Natural killer cell (primary cell): Measurements from ENCODE around the gene WASHC4. TPM values are rescaled to one million over a fixed set of nuclear protein-coding genes. Genes with fewer than 3 reads are reported as not detected.

Source experiments
- ATAC-seq, 3 donors: fragments of 150-1000 bp in 2 of 3; fragments of 200-7000 bp in 1 of 3; cut with Tn5 transposase; 1 replicate in 1 of 3; 2 replicates in 2 of 3; pipeline ENCODE4 v1.10.0; 2021; ENCODE audit warnings: mild to moderate bottlenecking in 2 of 3, moderate library complexity in 2 of 3
- DNase-seq, 2 donors: peaks; one replicate each; pipeline versions ENCODE4 v3.0.0 to v3.0.0-alpha.2; 2013 to 2021; ENCODE audit warnings: mixed read lengths in 1 of 2
- H3K27ac ChIP-seq: one replicate; pipeline ENCODE4 v1.5.1; 2013; ENCODE audit warnings: mild to moderate bottlenecking, low read length
- H3K27me3 ChIP-seq: one replicate; pipeline ENCODE4 v1.6.1; 2013; ENCODE audit warnings: low read length; ENCODE audit not compliant: control insufficient read depth, insufficient read depth
- H3K36me3 ChIP-seq: one replicate; pipeline ENCODE4 v1.6.1; 2013; ENCODE audit warnings: low read length; ENCODE audit not compliant: control insufficient read depth, insufficient read depth
- H3K4me1 ChIP-seq: one replicate; pipeline ENCODE4 v1.6.1; 2013; ENCODE audit warnings: low read length; ENCODE audit not compliant: control insufficient read depth, insufficient read depth
- H3K4me3 ChIP-seq: one replicate; pipeline ENCODE4 v1.5.1; 2013; ENCODE audit warnings: low read length
- H3K9me3 ChIP-seq: one replicate; pipeline ENCODE4 v1.6.1; 2013; ENCODE audit warnings: low read length; ENCODE audit not compliant: control insufficient read depth, insufficient read depth
- H3K27ac Mint-ChIP-seq, 2 donors: one replicate each; pipeline ENCODE4 v1.8.0; 2022; ENCODE audit warnings: mild to moderate bottlenecking in 2 of 2, mixed read lengths in 2 of 2, moderate library complexity in 1 of 2
- H3K27me3 Mint-ChIP-seq, 2 donors: one replicate each; pipeline ENCODE4 v1.8.0; 2022; ENCODE audit warnings: low read depth in 2 of 2, mixed read lengths in 2 of 2
- H3K36me3 Mint-ChIP-seq: one replicate; pipeline ENCODE4 v1.8.0; 2022; ENCODE audit warnings: mixed read lengths
- H3K4me1 Mint-ChIP-seq, 2 donors: one replicate each; pipeline ENCODE4 v1.8.0; 2022; ENCODE audit warnings: mixed read lengths in 2 of 2
- H3K4me3 Mint-ChIP-seq: one replicate; pipeline ENCODE4 v1.8.0; 2022; ENCODE audit warnings: mild to moderate bottlenecking, moderate library complexity, mixed read lengths
- H3K9me3 Mint-ChIP-seq, 2 donors: one replicate each; pipeline ENCODE4 v1.8.0; 2022; ENCODE audit warnings: mixed read lengths in 2 of 2
- WGBS: methylation state at CpG from one replicate; pipeline ENCODE4 v1.1.7; 2013; ENCODE audit warnings: missing lambda C conversion rate; ENCODE audit not compliant: insufficient coverage; 5-methylcytosine and 5-hydroxymethylcytosine counted together
- intact Hi-C: fragments of 100-400 bp; cut with micrococcal nuclease; formaldehyde crosslinking; loops from one replicate; pipeline ENCODE4 v1.14.2; 2022
- total RNA-seq, 4 donors: library from RNA; stranded (reverse); fragments of 120-200 nt in 1 of 4; gene quantifications; one replicate each; pipeline versions ENCODE4 v1.2.3 to v1.2.4, GENCODE V29; 2013 to 2022
- TF ChIP-seq, protein P1 (sequence below): fragments of 200-600 bp; IDR thresholded peaks from one replicate; pipeline ENCODE4 v1.8.0; 2022; ENCODE audit warnings: antibody characterized with exemption

WASHC4 gene
- total RNA-seq = 10 to 100 TPM; 34.2 to 40.9 (median 35.7) TPM
- 162 TPM for total RNA-seq (2013)

DNA sequence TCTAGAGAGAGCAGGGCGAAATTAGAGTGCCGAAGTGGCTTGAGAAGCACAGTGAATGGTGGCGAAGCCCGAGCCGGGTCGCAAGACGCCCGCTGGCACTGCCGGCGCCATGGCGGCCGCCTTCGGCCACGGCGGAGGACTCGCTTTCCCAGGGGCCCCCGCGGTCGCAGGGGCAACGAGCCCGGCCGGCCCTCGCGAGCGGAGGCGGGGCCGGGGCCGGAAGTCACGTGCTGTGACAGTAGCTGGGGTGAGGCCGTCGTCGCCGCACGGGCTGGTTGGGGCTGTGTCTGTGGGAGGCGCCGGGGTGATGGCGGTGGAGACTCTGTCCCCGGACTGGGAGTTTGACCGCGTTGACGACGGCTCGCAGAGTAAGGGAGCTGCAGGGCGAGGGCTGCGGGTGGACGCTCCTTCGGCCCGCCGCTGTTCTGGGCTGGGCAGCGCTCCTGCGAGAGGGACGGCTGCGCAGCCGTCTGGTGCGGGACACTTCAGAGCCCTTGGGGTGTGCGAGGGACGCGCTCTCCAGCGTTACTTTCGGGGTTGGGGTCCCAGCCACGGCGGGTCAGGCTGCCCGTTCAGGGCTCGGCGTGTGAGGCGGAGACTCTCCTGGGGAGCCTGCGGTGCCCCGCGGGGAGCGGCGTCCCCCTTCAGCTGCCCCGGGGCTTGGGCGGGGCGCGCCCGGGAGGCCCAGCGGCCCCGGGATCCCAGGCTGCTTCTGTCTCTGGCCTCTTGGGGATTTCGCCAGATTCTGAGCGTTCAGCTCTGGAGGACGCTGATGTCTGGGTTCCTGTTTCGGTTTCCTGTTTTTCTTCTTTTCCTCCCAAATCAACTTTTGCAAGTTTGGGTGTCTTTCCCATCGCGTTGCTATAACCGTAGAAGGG is at the start of gene WASHC4:
WASHC4 (plus strand) TSS at position 238 of the 878 bp plus-strand sequence; CDS start at position 308, 70 bp downstream.
- Histone ChIP-seq H3K27ac (peak within 1 kb of the TSS; percentile 98), H3K27me3 (peaks cover 12% of the 10 kb centered on the region), H3K36me3 (peaks cover 13% of the 10 kb centered on the region), H3K9me3 (no peaks in the 10 kb centered on the region), H3K4me1 (peaks cover 8% of the 10 kb centered on the region), H3K4me3 (peak within 1 kb of the TSS; percentile 100)
- Mint-ChIP-seq H3K4me3 (peak within 1 kb of the TSS; percentile 97), H3K4me1 (peaks cover 39 to 41% of the 10 kb centered on the region in 2 donors), H3K27ac (peak within 1 kb of the TSS; percentile 91 to 97), H3K27me3 (peaks cover 16 to 17% of the 10 kb centered on the region in 2 donors), H3K36me3 (no peaks in the 10 kb centered on the region), H3K9me3 (peaks cover 2 to 3% of the 10 kb centered on the region in 2 donors)
- WGBS = under 1% methylated on average over 85 of the region's 85 CpGs
- DNase-seq = peak; percentile 91 to 95
- intact Hi-C loops = no loop called here
- peak; percentile 95 to 99 (median 98) for ATAC-seq
- TF ChIP-seq, protein P1, sequence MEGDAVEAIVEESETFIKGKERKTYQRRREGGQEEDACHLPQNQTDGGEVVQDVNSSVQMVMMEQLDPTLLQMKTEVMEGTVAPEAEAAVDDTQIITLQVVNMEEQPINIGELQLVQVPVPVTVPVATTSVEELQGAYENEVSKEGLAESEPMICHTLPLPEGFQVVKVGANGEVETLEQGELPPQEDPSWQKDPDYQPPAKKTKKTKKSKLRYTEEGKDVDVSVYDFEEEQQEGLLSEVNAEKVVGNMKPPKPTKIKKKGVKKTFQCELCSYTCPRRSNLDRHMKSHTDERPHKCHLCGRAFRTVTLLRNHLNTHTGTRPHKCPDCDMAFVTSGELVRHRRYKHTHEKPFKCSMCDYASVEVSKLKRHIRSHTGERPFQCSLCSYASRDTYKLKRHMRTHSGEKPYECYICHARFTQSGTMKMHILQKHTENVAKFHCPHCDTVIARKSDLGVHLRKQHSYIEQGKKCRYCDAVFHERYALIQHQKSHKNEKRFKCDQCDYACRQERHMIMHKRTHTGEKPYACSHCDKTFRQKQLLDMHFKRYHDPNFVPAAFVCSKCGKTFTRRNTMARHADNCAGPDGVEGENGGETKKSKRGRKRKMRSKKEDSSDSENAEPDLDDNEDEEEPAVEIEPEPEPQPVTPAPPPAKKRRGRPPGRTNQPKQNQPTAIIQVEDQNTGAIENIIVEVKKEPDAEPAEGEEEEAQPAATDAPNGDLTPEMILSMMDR = no peak

GRCh38 chr12:105060715-105061378 is 46.7 kb upstream of the WASHC4 start:
- no peak overlapping the region for H3K27ac ChIP-seq
- Mint-ChIP-seq H3K27ac (no peak overlapping the region), H3K36me3 (no peaks in the 10 kb centered on the region), H3K27me3 (peaks cover 12 to 23% of the 10 kb centered on the region in 2 donors), H3K4me3 (no peak overlapping the region), H3K9me3 (no peaks in the 10 kb centered on the region), H3K4me1 (no peaks in the 10 kb centered on the region)
- no peak for ATAC-seq
- no peaks in the 10 kb centered on the region for H3K9me3 ChIP-seq
- no peaks in the 10 kb centered on the region for H3K36me3 ChIP-seq
- H3K4me1 ChIP-seq = no peaks in the 10 kb centered on the region
- 83% methylated on average over 9 of the region's 11 CpGs for WGBS
- DNase-seq = no peak
- TF ChIP-seq, protein P1 = no peak
- intact Hi-C loops = no loop called here
- H3K4me3 ChIP-seq = no peak overlapping the region
- no peaks in the 10 kb centered on the region for H3K27me3 ChIP-seq

DNA sequence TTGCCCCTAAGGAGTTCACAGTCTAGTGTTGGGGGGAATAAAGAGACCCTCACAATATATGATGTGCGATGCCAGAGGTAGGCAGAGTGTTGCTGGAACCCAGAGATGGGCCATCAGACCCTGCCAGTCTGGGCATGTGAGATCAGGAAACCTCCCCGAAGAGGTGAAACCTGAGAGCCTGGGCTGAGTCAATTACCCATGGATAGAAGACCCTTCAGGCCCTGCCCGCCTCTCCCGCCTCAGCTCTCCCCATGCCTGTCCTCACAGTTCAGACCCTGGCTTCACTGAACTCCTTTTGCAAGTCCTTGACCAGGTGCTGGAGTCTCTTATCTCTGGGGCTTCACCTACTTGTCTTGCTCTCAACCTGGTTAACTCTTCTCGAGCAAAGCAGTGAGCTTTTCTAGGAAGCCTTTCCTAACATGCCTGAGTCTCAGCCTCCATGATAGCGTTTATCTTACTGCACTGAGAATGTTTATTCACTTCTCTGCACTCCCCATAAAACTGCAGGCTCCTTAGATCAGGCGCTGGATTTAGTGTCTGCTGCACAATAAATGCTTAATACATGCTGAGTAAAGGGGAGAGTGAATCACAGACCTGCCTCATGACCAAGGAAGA is 42.9 kb upstream of the WASHC4 start:
- Histone ChIP-seq H3K4me3 (no peak overlapping the region), H3K27ac (no peak overlapping the region), H3K4me1 (no peaks in the 10 kb centered on the region), H3K36me3 (no peaks in the 10 kb centered on the region), H3K27me3 (no peaks in the 10 kb centered on the region), H3K9me3 (no peaks in the 10 kb centered on the region)
- Mint-ChIP-seq H3K27me3 (peaks cover 16 to 40% of the 10 kb centered on the region in 2 donors), H3K4me1 (no peaks in the 10 kb centered on the region), H3K36me3 (no peaks in the 10 kb centered on the region), H3K27ac (no peak overlapping the region), H3K4me3 (no peak overlapping the region), H3K9me3 (no peaks in the 10 kb centered on the region)
- 85% methylated on average over 6 of the region's 7 CpGs for WGBS
- TF ChIP-seq, protein P1 = no peak
- ATAC-seq = no peak
- DNase-seq = no peak
- intact Hi-C loops = no loop called here
